IMR-90 (cell line): ENCODE results near the gene IL1RAPL1. TPM values are rescaled to one million over a fixed set of nuclear protein-coding genes. Genes with fewer than 3 reads are reported as not detected.
A peak's percentile ranks its signal among the peaks of the same experiment; 100 is the strongest.

Source experiments
- ATAC-seq: fragments of 200-7000 bp; cut with Tn5 transposase; 2 replicates; pipeline ENCODE4 v1.9.1; 2020; ENCODE audit warnings: low read depth, mild to moderate bottlenecking, moderate library complexity
- BruUV-seq: library from RNA; stranded (reverse); fragments of 400-500 nt; replicated peaks from 2 replicates; lab custom pipeline; 2021; lab: Mats Ljungman, UMichigan
- CTCF ChIA-PET: fragments of 300-600 bp; formaldehyde crosslinking; extraction: SDS; loops from one replicate; lab custom pipeline; 2021; ENCODE audit warnings: antibody characterized with exemption; lab: Yijun Ruan, JAX
- POLR2A ChIA-PET: fragments of 300-600 bp; sonication (Branson Sonifier 250); formaldehyde crosslinking; loops from one replicate; lab custom pipeline; 2022; ENCODE audit warnings: antibody characterized with exemption; ENCODE audit not compliant: unreplicated experiment; lab: Charles Lee
- DNase-seq: peaks from one replicate; pipeline ENCODE4 v3.0.0; 2013
- H2AFZ ChIP-seq: replicated peaks from 2 replicates; pipeline ENCODE3; 2013; ENCODE audit warnings: low read length, mild to moderate bottlenecking; ENCODE audit not compliant: poor library complexity
- H2AK5ac ChIP-seq: 2 replicates; pipeline ENCODE4 v1.6.1; 2013; ENCODE audit warnings: low read depth, low read length, inconsistent platforms
- H2AK9ac ChIP-seq: replicated peaks from 2 replicates; pipeline ENCODE3; 2013; ENCODE audit warnings: mild to moderate bottlenecking, low read depth, low read length, moderate library complexity; ENCODE audit not compliant: poor library complexity
- H2BK120ac ChIP-seq: 2 replicates; pipeline ENCODE4 v1.6.1; 2013; ENCODE audit warnings: low read depth, low read length, inconsistent platforms
- H2BK15ac ChIP-seq: 3 replicates; pipeline ENCODE4 v1.6.1; 2013; ENCODE audit warnings: low read depth, low read length, inconsistent platforms
- H2BK20ac ChIP-seq: 2 replicates; pipeline ENCODE4 v1.6.1; 2013; ENCODE audit warnings: low read depth, mild to moderate bottlenecking, inconsistent platforms, low read length, moderate library complexity
- H2BK5ac ChIP-seq: 2 replicates; pipeline ENCODE4 v1.6.1; 2013; ENCODE audit warnings: mild to moderate bottlenecking, low read depth, low read length, inconsistent platforms; ENCODE audit not compliant: poor library complexity, severe bottlenecking
- H3K14ac ChIP-seq: replicated peaks from 2 replicates; pipeline ENCODE4 v1.6.1; 2013; ENCODE audit warnings: low read depth, low read length, inconsistent platforms
- H3K18ac ChIP-seq: 2 replicates; pipeline ENCODE4 v1.6.1; 2013; ENCODE audit warnings: low read depth, low read length, control low read depth
- H3K23ac ChIP-seq: 2 replicates; pipeline ENCODE4 v1.6.1; 2013; ENCODE audit warnings: low read depth, low read length, inconsistent platforms
- H3K27ac ChIP-seq: 2 replicates; pipeline ENCODE4 v1.5.1; 2013; ENCODE audit warnings: mild to moderate bottlenecking, control low read depth, low read length; ENCODE audit not compliant: insufficient read depth
- H3K27me3 ChIP-seq: 2 replicates; pipeline ENCODE4 v1.6.1; 2013; ENCODE audit warnings: low read length; ENCODE audit not compliant: control insufficient read depth, insufficient read depth
- H3K36me3 ChIP-seq: 2 replicates; pipeline ENCODE4 v1.6.1; 2013; ENCODE audit warnings: low read length, mixed read lengths; ENCODE audit not compliant: control insufficient read depth, insufficient read depth
- H3K4ac ChIP-seq: 2 replicates; pipeline ENCODE4 v1.6.1; 2013; ENCODE audit warnings: low read depth, low read length, inconsistent platforms
- H3K4me1 ChIP-seq: 2 replicates; pipeline ENCODE4 v1.6.1; 2013; ENCODE audit warnings: low read length, mixed read lengths; ENCODE audit not compliant: control insufficient read depth, insufficient read depth
- H3K4me2 ChIP-seq: 2 replicates; pipeline ENCODE4 v1.6.1; 2013; ENCODE audit warnings: low read depth, mild to moderate bottlenecking, control low read depth, low read length, moderate library complexity
- H3K4me3 ChIP-seq: 2 replicates; pipeline ENCODE4 v1.5.1; 2013; ENCODE audit warnings: low read depth, mild to moderate bottlenecking, control low read depth, low read length, moderate library complexity; ENCODE audit not compliant: insufficient read depth
- H3K56ac ChIP-seq: 2 replicates; pipeline ENCODE4 v1.6.1; 2013; ENCODE audit warnings: low read length, inconsistent platforms; ENCODE audit not compliant: insufficient read depth; ENCODE audit errors: extremely low read depth
- H3K79me1 ChIP-seq, 2 experiments: 2 replicates each; pipeline ENCODE4 v1.6.1; 2013; ENCODE audit warnings: low read length in 2 of 2, inconsistent platforms in 1 of 2, low read depth in 1 of 2
- H3K9ac ChIP-seq: 2 replicates; pipeline ENCODE4 v1.6.1; 2013; ENCODE audit warnings: low read depth, low read length, control low read depth
- H3K9me1 ChIP-seq: 2 replicates; pipeline ENCODE4 v1.6.1; 2013; ENCODE audit warnings: low read length, inconsistent platforms; ENCODE audit not compliant: insufficient read depth
- H3K9me3 ChIP-seq: 2 replicates; pipeline ENCODE4 v1.6.1; 2013; ENCODE audit warnings: low read length; ENCODE audit not compliant: control insufficient read depth, insufficient read depth
- H4K20me1 ChIP-seq: 2 replicates; pipeline ENCODE4 v1.6.1; 2013; ENCODE audit warnings: low read length, inconsistent platforms; ENCODE audit not compliant: insufficient read depth
- H4K5ac ChIP-seq: 2 replicates; pipeline ENCODE4 v1.6.1; 2013; ENCODE audit warnings: mild to moderate bottlenecking, low read depth, low read length, control low read depth
- H4K8ac ChIP-seq, 2 experiments: 2 replicates each; pipeline ENCODE4 v1.6.1; 2013; ENCODE audit warnings: low read depth in 2 of 2, low read length in 2 of 2, control low read depth in 1 of 2, inconsistent platforms in 1 of 2
- H4K91ac ChIP-seq: 2 replicates; pipeline ENCODE4 v1.6.1; 2013; ENCODE audit warnings: low read depth, low read length, inconsistent platforms; ENCODE audit not compliant: insufficient read depth
- BHLHE40 ChIP-seq: fragments of 150-350 bp; IDR thresholded peaks from 2 replicates; pipeline ENCODE4 v1.6.1; 2016; ENCODE audit warnings: mild to moderate bottlenecking, low read depth, low read length
- CEBPB ChIP-seq: IDR thresholded peaks from 2 replicates; pipeline ENCODE4 v1.6.1; 2012; ENCODE audit warnings: low read depth, low read length, improper control_type of control experiment
- CHD1 ChIP-seq: IDR thresholded peaks from 2 replicates; pipeline ENCODE4 v1.6.1; 2012; ENCODE audit warnings: low read depth, low read length, improper control_type of control experiment
- FOS ChIP-seq: fragments of 150-350 bp; IDR thresholded peaks from 2 replicates; pipeline ENCODE4 v1.6.1; 2016; ENCODE audit warnings: low read depth, low read length
- MAFK ChIP-seq: IDR thresholded peaks from 2 replicates; pipeline ENCODE4 v1.6.1; 2012; ENCODE audit warnings: low read depth, low read length, improper control_type of control experiment
- MAZ ChIP-seq: IDR thresholded peaks from 2 replicates; pipeline ENCODE4 v1.6.1; 2012; ENCODE audit warnings: low read depth, mild to moderate bottlenecking, low read length, improper control_type of control experiment, moderate library complexity, borderline replicate concordance
- MXI1 ChIP-seq: IDR thresholded peaks from 2 replicates; pipeline ENCODE4 v1.6.1; 2012; ENCODE audit warnings: low read depth, mild to moderate bottlenecking, low read length, moderate library complexity, borderline replicate concordance
- NFE2L2 ChIP-seq: fragments of 150-350 bp; IDR thresholded peaks from 2 replicates; pipeline ENCODE4 v1.6.1; 2016; ENCODE audit warnings: low read depth, mild to moderate bottlenecking, low read length
- POLR2A ChIP-seq: IDR thresholded peaks from 2 replicates; pipeline ENCODE4 v1.6.1; 2012; ENCODE audit warnings: mild to moderate bottlenecking, low read depth, low read length
- RAD21 ChIP-seq: IDR thresholded peaks from 2 replicates; pipeline ENCODE4 v1.6.1; 2012; ENCODE audit warnings: low read length, improper control_type of control experiment
- RCOR1 ChIP-seq: IDR thresholded peaks from 2 replicates; pipeline ENCODE4 v1.6.1; 2012; ENCODE audit warnings: mild to moderate bottlenecking, low read length, improper control_type of control experiment; ENCODE audit not compliant: insufficient replicate concordance
- RFX5 ChIP-seq: IDR thresholded peaks from 2 replicates; pipeline ENCODE4 v1.8.0; 2012; ENCODE audit warnings: low read depth, mild to moderate bottlenecking, low read length, moderate library complexity
- SMC3 ChIP-seq: fragments of 150-350 bp; IDR thresholded peaks from 2 replicates; pipeline ENCODE4 v1.6.1; 2016; ENCODE audit warnings: low read depth, mild to moderate bottlenecking, antibody characterized with exemption, low read length, moderate library complexity
- WGBS, 2 experiments: methylation state at CpG; one replicate each; pipeline versions ENCODE4 v1.1.5 to v1.1.7; 2013; ENCODE audit warnings: missing lambda C conversion rate in 2 of 2; ENCODE audit not compliant: insufficient read length in 1 of 2; ENCODE audit errors: extremely low coverage in 2 of 2; 5-methylcytosine and 5-hydroxymethylcytosine counted together
- dilution Hi-C: fragments of 300-500 bp; cut with HindIII; formaldehyde crosslinking; loops from one replicate; pipeline ENCODE4 v1.14.3; 2018; ENCODE audit warnings: low sequenced_read_pairs; ENCODE audit not compliant: unreplicated experiment
- in situ Hi-C: fragments of 300-500 bp; cut with MboI; formaldehyde crosslinking; loops from 3 replicates; pipeline ENCODE4 v1.14.3; 2019; ENCODE audit warnings: low sequenced_read_pairs, inconsistent platforms, mixed read lengths
- intact Hi-C: fragments of 100-400 bp; cut with micrococcal nuclease; formaldehyde crosslinking; loops from 2 replicates; pipeline ENCODE4 v1.10.0; 2022
- polyA plus RNA-seq, 3 experiments: library from polyadenylated mRNA; depleted of rRNA; stranded (reverse); fragments of >200 nt; gene quantifications; 2 replicates each; pipeline ENCODE4 v1.2.3, GENCODE V29; 2012; ENCODE audit warnings: low replicate concordance in 1 of 3
- total RNA-seq: library from RNA; depleted of rRNA; stranded (reverse); fragments of >200 nt; gene quantifications from 2 replicates; pipeline ENCODE4 v1.2.3, GENCODE V29; 2012
- TF ChIP-seq, protein P1 (sequence below): fragments of 150-350 bp; IDR thresholded peaks from 2 replicates; pipeline ENCODE4 v1.6.1; 2016; ENCODE audit warnings: low read depth, mild to moderate bottlenecking, low read length, moderate library complexity, borderline replicate concordance
- TF ChIP-seq, protein P2 (sequence below): conservative IDR thresholded peaks from 2 replicates; pipeline ENCODE4 v1.5.1; 2012; ENCODE audit warnings: mild to moderate bottlenecking, low read depth, low read length, improper control_type of control experiment
- TF ChIP-seq, protein P3 (sequence below): fragments of 150-350 bp; IDR thresholded peaks from 2 replicates; pipeline ENCODE4 v1.6.1; 2017; ENCODE audit warnings: mild to moderate bottlenecking, antibody characterized with exemption, low read length, low read depth

Gene IL1RAPL1
- total and polyA plus RNA-seq, 2 of the 4 experiments (the other 2 are of a cell fraction) = 1.5 to 9.0 TPM

DNA sequence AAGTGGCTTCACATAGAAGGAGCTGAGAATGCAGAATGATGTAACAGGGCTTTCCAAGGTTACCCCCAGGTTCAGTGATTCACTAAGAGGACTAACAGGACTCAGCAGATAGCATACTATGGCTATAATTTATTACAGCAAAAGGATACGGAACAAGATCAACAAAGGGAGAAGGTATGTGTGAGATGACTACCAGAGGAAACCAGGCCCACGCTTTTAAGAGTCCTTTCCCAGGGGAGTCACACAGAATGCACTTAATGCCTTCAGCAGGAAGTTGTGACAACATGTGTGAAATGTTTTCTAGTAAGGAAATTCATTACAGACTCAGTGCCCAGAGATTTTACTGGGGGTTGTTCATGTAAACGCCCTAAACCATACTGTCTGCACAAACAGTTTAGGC lies 1254.5 kb downstream of the IL1RAPL1 start:
- in situ Hi-C loops (no loop called here), dilution Hi-C loops (no loop called here), intact Hi-C loops (no loop called here)
- Histone ChIP-seq H2AK9ac (no peak overlapping the region), H4K20me1 (no peaks in the 10 kb centered on the region), H2AK5ac (no peak overlapping the region), H3K23ac (no peak overlapping the region), H3K9me1 (no peaks in the 10 kb centered on the region), H3K4me3 (no peak overlapping the region), H3K4me2 (no peak overlapping the region), H3K27ac (no peak overlapping the region), H3K9ac (no peak overlapping the region), H2BK120ac (no peak overlapping the region), H3K27me3 (no peaks in the 10 kb centered on the region), H3K18ac (no peak overlapping the region), H3K56ac (no peak overlapping the region), H2BK20ac (no peak overlapping the region), H2BK5ac (no peak overlapping the region), H2AFZ (no peak overlapping the region), H3K36me3 (no peaks in the 10 kb centered on the region), H3K14ac (no peak overlapping the region), H2BK15ac (no peak overlapping the region), H4K5ac (no peak overlapping the region), H3K9me3 (no peaks in the 10 kb centered on the region), H3K4ac (no peak overlapping the region), H4K8ac (no peak overlapping the region), H3K4me1 (no peaks in the 10 kb centered on the region; the same call in 1 of the 2 replicates), H4K91ac (no peak overlapping the region), H3K79me1 (no peaks in the 10 kb centered on the region)
- DNase-seq (peak; percentile 42), ATAC-seq (no peak; the same call in 1 of the 2 replicates)
- TF ChIP-seq RAD21 (no peak), BHLHE40 (no peak), FOS (no peak), RCOR1 (no peak), NFE2L2 (no peak), POLR2A (no peak), RFX5 (no peak), MXI1 (no peak), SMC3 (no peak), CEBPB (no peak), CHD1 (no peak), MAZ (no peak), MAFK (no peak)
- TF ChIP-seq, protein P1, sequence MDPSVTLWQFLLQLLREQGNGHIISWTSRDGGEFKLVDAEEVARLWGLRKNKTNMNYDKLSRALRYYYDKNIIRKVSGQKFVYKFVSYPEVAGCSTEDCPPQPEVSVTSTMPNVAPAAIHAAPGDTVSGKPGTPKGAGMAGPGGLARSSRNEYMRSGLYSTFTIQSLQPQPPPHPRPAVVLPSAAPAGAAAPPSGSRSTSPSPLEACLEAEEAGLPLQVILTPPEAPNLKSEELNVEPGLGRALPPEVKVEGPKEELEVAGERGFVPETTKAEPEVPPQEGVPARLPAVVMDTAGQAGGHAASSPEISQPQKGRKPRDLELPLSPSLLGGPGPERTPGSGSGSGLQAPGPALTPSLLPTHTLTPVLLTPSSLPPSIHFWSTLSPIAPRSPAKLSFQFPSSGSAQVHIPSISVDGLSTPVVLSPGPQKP = no peak
- TF ChIP-seq, protein P2, sequence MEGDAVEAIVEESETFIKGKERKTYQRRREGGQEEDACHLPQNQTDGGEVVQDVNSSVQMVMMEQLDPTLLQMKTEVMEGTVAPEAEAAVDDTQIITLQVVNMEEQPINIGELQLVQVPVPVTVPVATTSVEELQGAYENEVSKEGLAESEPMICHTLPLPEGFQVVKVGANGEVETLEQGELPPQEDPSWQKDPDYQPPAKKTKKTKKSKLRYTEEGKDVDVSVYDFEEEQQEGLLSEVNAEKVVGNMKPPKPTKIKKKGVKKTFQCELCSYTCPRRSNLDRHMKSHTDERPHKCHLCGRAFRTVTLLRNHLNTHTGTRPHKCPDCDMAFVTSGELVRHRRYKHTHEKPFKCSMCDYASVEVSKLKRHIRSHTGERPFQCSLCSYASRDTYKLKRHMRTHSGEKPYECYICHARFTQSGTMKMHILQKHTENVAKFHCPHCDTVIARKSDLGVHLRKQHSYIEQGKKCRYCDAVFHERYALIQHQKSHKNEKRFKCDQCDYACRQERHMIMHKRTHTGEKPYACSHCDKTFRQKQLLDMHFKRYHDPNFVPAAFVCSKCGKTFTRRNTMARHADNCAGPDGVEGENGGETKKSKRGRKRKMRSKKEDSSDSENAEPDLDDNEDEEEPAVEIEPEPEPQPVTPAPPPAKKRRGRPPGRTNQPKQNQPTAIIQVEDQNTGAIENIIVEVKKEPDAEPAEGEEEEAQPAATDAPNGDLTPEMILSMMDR = no peak
- TF ChIP-seq, protein P3, sequence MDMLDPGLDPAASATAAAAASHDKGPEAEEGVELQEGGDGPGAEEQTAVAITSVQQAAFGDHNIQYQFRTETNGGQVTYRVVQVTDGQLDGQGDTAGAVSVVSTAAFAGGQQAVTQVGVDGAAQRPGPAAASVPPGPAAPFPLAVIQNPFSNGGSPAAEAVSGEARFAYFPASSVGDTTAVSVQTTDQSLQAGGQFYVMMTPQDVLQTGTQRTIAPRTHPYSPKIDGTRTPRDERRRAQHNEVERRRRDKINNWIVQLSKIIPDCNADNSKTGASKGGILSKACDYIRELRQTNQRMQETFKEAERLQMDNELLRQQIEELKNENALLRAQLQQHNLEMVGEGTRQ = no peak
- no TSS peak for BruUV-seq
- ChIA-PET CTCF (no interaction called here), POLR2A (no interaction called here)
- no CpG with 5 or more reads among the region's 3 CpGs for WGBS, 2 experiments
